ENCODE results near the gene CCS.

GRCh38 chr11:66626926-66627325 lies 33.9 kb downstream of the CCS start:
- no peak for TF ChIP-seq CTCF (conservative IDR thresholded peaks at IDR 0.05 in 1 of 2, IDR thresholded peaks at IDR 0.05 in 1 of 2; ENCODE audit: low read depth in 1 of 2, low read length in 2 of 2)
- no peak for TF ChIP-seq EZH2 (IDR thresholded peaks at IDR 0.05; ENCODE audit: low read length, missing control alignments)
